Stomach (tissue), 4 donors: ENCODE measurements around the gene HDLBP.

Source experiments
- CTCF ChIP-seq, 7 experiments: fragments of 450-650 bp in 4 of 7; fragments of 200-600 bp in 3 of 7; sonication (generic) in 3 of 7; IDR thresholded peaks; one replicate each; pipeline ENCODE4 v1.5.1; 2016 to 2019; ENCODE audit warnings: antibody characterized with exemption in 7 of 7, control low read depth in 2 of 7, mild to moderate bottlenecking in 1 of 7
- POLR2A ChIP-seq, 4 donors: fragments of 450-650 bp; IDR thresholded peaks; one replicate each; pipeline ENCODE4 v1.6.1; 2016; ENCODE audit warnings: antibody characterized with exemption in 4 of 4, control low read depth in 2 of 4, mild to moderate bottlenecking in 1 of 4, moderate library complexity in 1 of 4

DNA sequence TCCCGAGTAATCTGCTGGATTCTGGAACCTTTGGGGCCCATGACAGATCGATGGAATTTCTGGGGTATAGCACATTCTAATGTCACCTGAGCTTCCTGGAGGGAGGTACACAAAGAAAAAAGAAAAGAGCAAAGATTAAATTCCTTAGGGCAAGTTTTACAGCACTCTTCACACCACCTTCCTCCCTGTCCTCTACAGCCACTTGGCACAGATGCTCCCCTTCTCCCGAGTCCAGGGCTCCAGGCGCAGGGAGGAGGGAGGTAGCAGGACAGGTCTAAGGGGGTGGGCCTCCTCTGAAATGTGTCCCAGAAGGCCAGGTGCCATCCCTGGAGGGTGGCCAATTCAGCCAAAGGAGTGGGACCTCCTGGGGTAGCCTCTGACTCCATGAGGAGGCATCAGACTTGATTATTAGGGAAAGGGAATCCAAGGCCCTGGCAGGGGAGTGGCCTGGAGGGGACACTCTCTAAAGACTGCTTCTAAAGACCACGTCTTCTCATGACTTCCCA, 76.7 kb downstream of the HDLBP start:
- no peak for TF ChIP-seq POLR2A (IDR thresholded peaks at IDR 0.05)
- TF ChIP-seq CTCF (IDR thresholded peaks at IDR 0.05): no peak
